Gastroesophageal sphincter (tissue), 4 donors: ENCODE data around the gene CLDN4. TPM values are rescaled to one million over a fixed set of nuclear protein-coding genes. Genes with fewer than 3 reads are reported as not detected.

ENCODE experiments used
- ATAC-seq: fragments of 150-250 bp; one replicate; pipeline ENCODE4 v1.9.1; 2016; ENCODE audit warnings: mild to moderate bottlenecking, moderate library complexity
- H3K27ac ChIP-seq, 4 donors: fragments of 200-600 bp; sonication (generic) in 3 of 4; 1 replicate in 3 of 4; 2 replicates in 1 of 4; pipeline ENCODE4 v1.5.1; 2016 to 2019
- H3K27me3 ChIP-seq: fragments of 200-600 bp; sonication (generic); one replicate; pipeline ENCODE4 v1.5.1; 2019
- H3K36me3 ChIP-seq, 2 donors: fragments of 200-600 bp; sonication (generic); one replicate each; pipeline ENCODE4 v1.5.1; 2019; ENCODE audit warnings: control low read depth in 1 of 2
- H3K4me1 ChIP-seq, 3 donors: fragments of 200-600 bp; sonication (generic); 1 replicate in 2 of 3; 2 replicates in 1 of 3; pipeline ENCODE4 v1.5.1; 2016 to 2019; ENCODE audit warnings: control low read depth in 2 of 3
- H3K4me3 ChIP-seq, 2 donors: fragments of 200-600 bp; sonication (generic); one replicate each; pipeline ENCODE4 v1.5.1; 2019; ENCODE audit warnings: mild to moderate bottlenecking in 1 of 2, moderate library complexity in 1 of 2
- H3K9me3 ChIP-seq, 3 donors: fragments of 200-600 bp; sonication (generic); one replicate each; pipeline ENCODE4 v1.5.1; 2017 to 2019; ENCODE audit warnings: control low read depth in 2 of 3
- EP300 ChIP-seq: sonication (generic); formaldehyde crosslinking; IDR thresholded peaks from one replicate; pipeline ENCODE4 v1.6.1; 2017; ENCODE audit warnings: antibody characterized with exemption, mild to moderate bottlenecking
- POLR2A ChIP-seq, 2 donors: fragments of 450-650 bp; IDR thresholded peaks; one replicate each; pipeline ENCODE4 v1.6.1; 2017; ENCODE audit warnings: antibody characterized with exemption in 2 of 2, mild to moderate bottlenecking in 2 of 2, moderate library complexity in 1 of 2
- POLR2AphosphoS5 ChIP-seq: sonication (generic); formaldehyde crosslinking; IDR thresholded peaks from one replicate; pipeline ENCODE4 v1.6.1; 2017; ENCODE audit warnings: antibody characterized with exemption
- WGBS, 2 donors: methylation state at CpG; one replicate each; pipeline ENCODE4 v1.1.5; 2018; ENCODE audit warnings: low coverage in 1 of 2; 5-methylcytosine and 5-hydroxymethylcytosine counted together
- total RNA-seq, 4 donors: library from RNA; depleted of rRNA; stranded (reverse); fragments of >200 nt; gene quantifications; one replicate each; pipeline ENCODE4 v1.1.0, GENCODE V29; 2016
- TF ChIP-seq, protein P1 (sequence below), 4 experiments: fragments of 200-600 bp in 2 of 4; fragments of 450-650 bp in 2 of 4; sonication (generic) in 1 of 4; IDR thresholded peaks; one replicate each; pipeline ENCODE4 v1.5.1; 2017 to 2019; ENCODE audit warnings: antibody characterized with exemption in 4 of 4, mild to moderate bottlenecking in 2 of 4, moderate library complexity in 2 of 4

CLDN4 gene
- total RNA-seq, 4 donors from 2014 or later, result 0.54 to 16.8 (median 0.79) TPM

DNA sequence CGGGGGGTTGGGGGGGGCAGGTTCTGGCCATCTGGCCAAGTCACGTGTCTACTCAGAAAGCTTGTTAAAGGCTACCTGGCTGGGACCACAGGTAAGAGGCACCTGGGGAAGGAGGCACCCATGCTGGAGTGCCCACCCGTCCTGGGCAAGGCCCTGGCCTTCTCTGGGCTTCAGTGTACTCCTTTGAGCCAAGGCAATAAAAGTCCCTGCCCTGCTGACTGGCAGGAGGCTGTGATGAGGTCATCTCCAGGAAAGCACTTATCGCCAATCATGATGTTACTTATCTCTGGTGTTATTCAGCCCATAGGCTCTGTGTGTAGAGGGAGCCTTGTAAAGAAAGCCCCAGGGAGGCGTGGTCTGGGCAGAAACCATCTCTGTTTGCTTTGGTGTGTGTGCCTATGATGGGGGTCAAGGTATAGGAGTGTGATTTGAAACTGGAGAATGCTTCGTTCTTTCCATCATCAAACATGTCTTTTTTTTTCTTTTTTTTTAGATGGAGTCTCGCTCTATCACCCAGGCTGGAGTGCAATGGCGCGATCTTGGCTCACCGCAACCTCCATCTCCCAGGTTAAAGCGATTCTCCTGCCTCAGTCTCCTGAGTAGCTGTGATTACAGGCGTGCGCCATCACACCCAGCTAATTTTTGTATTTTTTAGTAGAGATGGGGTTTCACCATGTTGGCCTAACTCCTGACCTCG is 2.5 kb upstream of the CLDN4 start:
- Histone ChIP-seq H3K27me3 (peaks cover 38% of the 10 kb centered on the region), H3K4me3 (no peak overlapping the region), H3K36me3 (no peaks in the 10 kb centered on the region), H3K9me3 (no peaks in the 10 kb centered on the region), H3K27ac (peak overlapping the region in 1 of 4 donors; percentile 10), H3K4me1 (peaks cover 0 to 25% (median 11%) of the 10 kb centered on the region in 3 donors)
- peak; percentile 14 for ATAC-seq
- TF ChIP-seq, protein P1, sequence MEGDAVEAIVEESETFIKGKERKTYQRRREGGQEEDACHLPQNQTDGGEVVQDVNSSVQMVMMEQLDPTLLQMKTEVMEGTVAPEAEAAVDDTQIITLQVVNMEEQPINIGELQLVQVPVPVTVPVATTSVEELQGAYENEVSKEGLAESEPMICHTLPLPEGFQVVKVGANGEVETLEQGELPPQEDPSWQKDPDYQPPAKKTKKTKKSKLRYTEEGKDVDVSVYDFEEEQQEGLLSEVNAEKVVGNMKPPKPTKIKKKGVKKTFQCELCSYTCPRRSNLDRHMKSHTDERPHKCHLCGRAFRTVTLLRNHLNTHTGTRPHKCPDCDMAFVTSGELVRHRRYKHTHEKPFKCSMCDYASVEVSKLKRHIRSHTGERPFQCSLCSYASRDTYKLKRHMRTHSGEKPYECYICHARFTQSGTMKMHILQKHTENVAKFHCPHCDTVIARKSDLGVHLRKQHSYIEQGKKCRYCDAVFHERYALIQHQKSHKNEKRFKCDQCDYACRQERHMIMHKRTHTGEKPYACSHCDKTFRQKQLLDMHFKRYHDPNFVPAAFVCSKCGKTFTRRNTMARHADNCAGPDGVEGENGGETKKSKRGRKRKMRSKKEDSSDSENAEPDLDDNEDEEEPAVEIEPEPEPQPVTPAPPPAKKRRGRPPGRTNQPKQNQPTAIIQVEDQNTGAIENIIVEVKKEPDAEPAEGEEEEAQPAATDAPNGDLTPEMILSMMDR (IDR thresholded peaks at IDR 0.05), result no peak
- TF ChIP-seq EP300, result no peak
- no peak for TF ChIP-seq POLR2AphosphoS5
- TF ChIP-seq POLR2A (IDR thresholded peaks at IDR 0.05), result no peak
- 88% methylated on average over 10 of the region's 14 CpGs; no CpG with 5 or more reads in 1 of the 2 donors for WGBS, 2 donors

DNA sequence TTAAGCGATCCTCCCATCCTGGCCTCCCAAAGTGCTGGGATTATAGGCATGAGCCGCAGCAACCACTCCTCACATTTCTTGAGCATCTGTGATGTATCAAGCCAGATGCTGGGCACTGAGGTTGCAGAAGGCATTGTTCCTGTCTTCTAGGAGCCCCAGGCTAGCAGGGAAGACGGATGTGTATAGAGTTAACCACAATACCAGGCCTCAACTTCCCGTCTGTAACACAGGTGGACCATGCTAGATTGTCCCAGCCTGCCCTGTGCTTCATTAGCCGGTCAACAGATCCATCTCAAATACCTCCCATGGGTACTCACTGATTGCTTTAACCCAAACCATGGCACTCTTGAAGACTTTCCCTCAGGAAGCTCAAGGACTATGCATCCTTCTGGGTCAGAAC is 1.8 kb upstream of the CLDN4 start:
- no peak for TF ChIP-seq POLR2AphosphoS5
- no peak for TF ChIP-seq EP300
- no peak for TF ChIP-seq POLR2A (IDR thresholded peaks at IDR 0.05)
- TF ChIP-seq, protein P1 (IDR thresholded peaks at IDR 0.05), result no peak
- Histone ChIP-seq H3K27ac (no peak overlapping the region), H3K36me3 (no peaks in the 10 kb centered on the region), H3K27me3 (peaks cover 43% of the 10 kb centered on the region), H3K4me1 (peaks cover 0 to 28% (median 11%) of the 10 kb centered on the region in 3 donors), H3K9me3 (no peaks in the 10 kb centered on the region), H3K4me3 (no peak overlapping the region)
- 82% methylated on average over 2 of the region's 5 CpGs; no CpG with 5 or more reads in 1 of the 2 donors for WGBS, 2 donors
- no peak for ATAC-seq

DNA sequence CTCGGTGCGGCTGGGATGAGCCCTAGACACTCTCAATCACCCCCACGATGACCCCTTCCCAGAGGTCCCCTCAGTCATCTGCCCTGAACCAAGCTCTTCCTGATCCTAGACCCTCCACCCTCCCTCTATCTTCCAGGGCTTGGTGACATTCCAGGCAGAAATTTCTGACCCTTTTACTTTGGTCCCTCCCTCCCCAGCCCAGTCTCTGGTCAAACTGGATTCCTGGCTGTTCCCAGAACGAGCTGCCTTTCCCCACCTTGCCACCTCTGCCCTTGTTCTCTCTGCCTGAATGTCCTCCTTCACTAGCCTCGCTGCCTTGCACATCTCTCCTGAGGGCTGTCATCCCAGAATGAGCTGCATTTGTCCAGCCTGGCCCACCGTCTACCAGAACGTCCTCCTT is 1.3 kb upstream of the CLDN4 start:
- no peaks in the 10 kb centered on the region for H3K9me3 ChIP-seq
- peaks cover 0 to 28% (median 11%) of the 10 kb centered on the region in 3 donors for H3K4me1 ChIP-seq
- ATAC-seq, result no peak
- H3K27ac ChIP-seq, result no peak overlapping the region
- WGBS, 2 donors, result 24 to 50% methylated on average over 5 to 6 of the region's 7 CpGs
- no peak for TF ChIP-seq EP300
- TF ChIP-seq POLR2A (IDR thresholded peaks at IDR 0.05), result no peak
- TF ChIP-seq, protein P1 (IDR thresholded peaks at IDR 0.05), result no peak
- no peak for TF ChIP-seq POLR2AphosphoS5
- H3K4me3 ChIP-seq, result no peak overlapping the region
- H3K36me3 ChIP-seq, result no peaks in the 10 kb centered on the region
- peaks cover 47% of the 10 kb centered on the region for H3K27me3 ChIP-seq

DNA sequence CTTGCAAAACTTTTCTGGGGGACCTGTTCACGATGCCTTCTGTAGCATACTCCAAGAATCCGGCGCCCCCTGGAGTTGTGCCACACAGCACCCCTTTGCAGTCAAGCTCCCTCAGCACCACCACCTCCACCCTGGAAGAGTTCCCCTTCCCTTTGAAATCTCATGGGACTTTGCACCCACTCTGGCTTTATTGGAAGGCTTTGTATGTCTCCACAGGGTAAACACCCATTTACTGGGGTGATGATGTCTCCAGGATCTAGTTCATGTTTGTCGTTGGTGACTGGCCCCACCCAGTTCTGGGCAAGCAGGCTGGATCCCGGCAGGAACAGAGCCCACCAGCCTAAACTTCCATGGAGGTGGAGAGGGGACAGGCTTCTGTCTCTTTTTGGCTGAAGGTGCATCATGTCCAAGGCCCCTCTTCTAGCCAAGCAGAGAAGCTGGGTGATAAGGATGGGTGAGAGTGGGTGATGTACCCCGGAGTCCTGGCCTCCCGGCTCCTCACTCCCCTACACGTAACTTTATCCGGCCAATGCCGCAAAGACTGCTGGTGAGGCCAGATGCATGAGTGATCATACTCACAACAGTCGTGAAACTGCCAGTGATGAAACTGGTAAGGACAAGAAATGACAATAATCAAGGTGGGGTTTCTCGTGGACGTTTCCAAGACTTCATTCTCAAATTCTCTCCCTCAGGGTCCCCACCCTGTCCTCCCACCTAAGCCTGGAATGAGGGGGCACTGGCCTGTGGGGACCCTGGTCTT is 695 bp upstream of the CLDN4 start:
- 63 to 91% methylated on average over 5 of the region's 13 CpGs for WGBS, 2 donors

More for the DNA sequence above, 695 bp upstream of the CLDN4 start:
- TF ChIP-seq EP300 (no peak), POLR2A (IDR thresholded peaks at IDR 0.05) (no peak), POLR2AphosphoS5 (no peak)
- TF ChIP-seq, protein P1 (IDR thresholded peaks at IDR 0.05), result no peak
- Histone ChIP-seq H3K9me3 (no peaks in the 10 kb centered on the region), H3K4me3 (no peak overlapping the region), H3K27ac (no peak overlapping the region), H3K27me3 (peaks cover 51% of the 10 kb centered on the region), H3K36me3 (no peaks in the 10 kb centered on the region), H3K4me1 (peaks cover 0 to 28% (median 11%) of the 10 kb centered on the region in 3 donors)
- ATAC-seq, result no peak
